Measurements from ENCODE around the gene ZIC4. TPM values are rescaled to one million over a fixed set of nuclear protein-coding genes. Genes with fewer than 3 reads are reported as not detected.

The ZIC4 gene
- total RNA-seq, 2 experiments from 2014 or later, result not detected

- Mint-ChIP-seq H3K27me3 (peaks cover 85% of the 10 kb centered on the region), H3K4me1 (ENCODE audit: low read depth) (no peaks in the 10 kb centered on the region), H3K36me3 (ENCODE audit: low read depth) (no peaks in the 10 kb centered on the region), H3K9me3 (peaks cover 2% of the 10 kb centered on the region), H3K4me3 (no peak overlapping the region), H3K27ac (no peak overlapping the region)
- TF ChIP-seq CTCF (IDR thresholded peaks at IDR 0.05), result no peak
- ChIA-PET POLR2A (no interaction called here), CTCF (no interaction called here)
- DNase-seq, result no peak
- ATAC-seq (ENCODE audit: poor library complexity), result no peak
- H3K4me3 ChIP-seq (ENCODE audit: low read length), result no peak overlapping the region
- peaks cover 11 to 80% of the 10 kb centered on the region in 2 experiments for H3K9me3 ChIP-seq (ENCODE audit: control insufficient read depth in 1 of 2, insufficient read depth in 1 of 2, low read length in 2 of 2)
- H3K27me3 ChIP-seq (ENCODE audit: control insufficient read depth in 1 of 2, insufficient read depth in 2 of 2, low read length in 2 of 2), result peaks cover 91 to 94% of the 10 kb centered on the region in 2 experiments
- intact Hi-C loops (cut with DNase I, micrococcal nuclease), result no loop called here
- H3K4me1 ChIP-seq (ENCODE audit: insufficient read depth, low read length), result no peaks in the 10 kb centered on the region
- H3K27ac ChIP-seq (ENCODE audit: low read depth in 1 of 2, low read length in 2 of 2), result no peak overlapping the region
- no peaks in the 10 kb centered on the region for H3K36me3 ChIP-seq (ENCODE audit: insufficient read depth, low read length)
Observed at GRCh38 chr3:147392625-147392946, 13.8 kb downstream of the ZIC4 start.

- H3K27me3 Mint-ChIP-seq, result peaks cover 85% of the 10 kb centered on the region
Observed at GRCh38 chr3:147391781-147392624, 14.3 kb downstream of the ZIC4 start.

More at GRCh38 chr3:147391781-147392624, 14.3 kb downstream of the ZIC4 start:
- H3K36me3 Mint-ChIP-seq (ENCODE audit: low read depth), result no peaks in the 10 kb centered on the region
- no peak overlapping the region for H3K4me3 ChIP-seq (ENCODE audit: low read length)
- no peak overlapping the region for H3K27ac ChIP-seq (ENCODE audit: low read depth in 1 of 2, low read length in 2 of 2)
- H3K4me1 ChIP-seq (ENCODE audit: insufficient read depth, low read length), result no peaks in the 10 kb centered on the region
- no peak overlapping the region for H3K4me3 Mint-ChIP-seq
- peaks cover 3% of the 10 kb centered on the region for H3K9me3 Mint-ChIP-seq
- H3K9me3 ChIP-seq (ENCODE audit: control insufficient read depth in 1 of 2, insufficient read depth in 1 of 2, low read length in 2 of 2), result peaks cover 11 to 75% of the 10 kb centered on the region in 2 experiments
- DNase-seq, result no peak
- no peak overlapping the region for H3K27ac Mint-ChIP-seq
- ChIA-PET CTCF (no interaction called here), POLR2A (no interaction called here)
- H3K27me3 ChIP-seq (ENCODE audit: control insufficient read depth in 1 of 2, insufficient read depth in 2 of 2, low read length in 2 of 2), result peaks cover 91 to 93% of the 10 kb centered on the region in 2 experiments
- intact Hi-C loops (cut with DNase I, micrococcal nuclease), result no loop called here
- no peaks in the 10 kb centered on the region for H3K36me3 ChIP-seq (ENCODE audit: insufficient read depth, low read length)
- H3K4me1 Mint-ChIP-seq (ENCODE audit: low read depth), result no peaks in the 10 kb centered on the region
- ATAC-seq (ENCODE audit: poor library complexity), result no peak
- TF ChIP-seq CTCF (IDR thresholded peaks at IDR 0.05), result no peak
